DOHH2 (cell line): Measurements from ENCODE around the gene SPTLC1.

Experiments used
- CTCF ChIP-seq: fragments of 200-600 bp; sonication (generic); IDR thresholded peaks from one replicate; pipeline ENCODE4 v1.5.1; 2014; ENCODE audit warnings: antibody characterized with exemption, mild to moderate bottlenecking, low read depth, low read length; ENCODE audit not compliant: poor library complexity, severe bottlenecking
- EZH2phosphoT487 ChIP-seq: fragments of 200-600 bp; sonication (generic); IDR thresholded peaks from 2 replicates; pipeline ENCODE4 v1.6.1; 2017; ENCODE audit warnings: borderline replicate concordance, mild to moderate bottlenecking, antibody characterized with exemption, low read length, moderate library complexity, mixed read lengths

- TF ChIP-seq CTCF (no peak), EZH2phosphoT487 (no peak)
These were observed 104.3 kb downstream of the SPTLC1 start for GRCh38 chr9:92010705-92011536.
